Kidney epithelial cell (primary cell): ENCODE measurements around the gene TRIB2. TPM values are rescaled to one million over a fixed set of nuclear protein-coding genes. Genes with fewer than 3 reads are reported as not detected.

Experiments
- DNase-seq: peaks from one replicate; pipeline ENCODE4 v3.0.0-alpha.2; 2010; ENCODE audit warnings: low read depth
- H3K27me3 ChIP-seq: 2 replicates; pipeline ENCODE4 v1.6.0; 2011; ENCODE audit warnings: low read length; ENCODE audit not compliant: control insufficient read depth, insufficient read depth
- H3K36me3 ChIP-seq: 2 replicates; pipeline ENCODE4 v1.5.1; 2011; ENCODE audit warnings: low read length; ENCODE audit not compliant: control insufficient read depth, insufficient read depth
- H3K4me3 ChIP-seq: 2 replicates; pipeline ENCODE4 v1.5.1; 2011; ENCODE audit warnings: low read depth, mild to moderate bottlenecking, control low read depth, low read length
- total RNA-seq: library from RNA; depleted of rRNA; stranded (reverse); fragments of >200 nt; gene quantifications from 2 replicates; pipeline ENCODE4 v1.2.3, GENCODE V29; 2015
- TF ChIP-seq, protein P1 (sequence below): IDR thresholded peaks from 2 replicates; pipeline ENCODE4 v1.5.1; 2011; ENCODE audit warnings: mild to moderate bottlenecking, moderate library complexity, low read length, control low read depth, inconsistent platforms; ENCODE audit not compliant: insufficient read depth, poor library complexity, severe bottlenecking

TRIB2 gene
- total RNA-seq, 1 donor from 2014 or later = 16.9 TPM

DNA sequence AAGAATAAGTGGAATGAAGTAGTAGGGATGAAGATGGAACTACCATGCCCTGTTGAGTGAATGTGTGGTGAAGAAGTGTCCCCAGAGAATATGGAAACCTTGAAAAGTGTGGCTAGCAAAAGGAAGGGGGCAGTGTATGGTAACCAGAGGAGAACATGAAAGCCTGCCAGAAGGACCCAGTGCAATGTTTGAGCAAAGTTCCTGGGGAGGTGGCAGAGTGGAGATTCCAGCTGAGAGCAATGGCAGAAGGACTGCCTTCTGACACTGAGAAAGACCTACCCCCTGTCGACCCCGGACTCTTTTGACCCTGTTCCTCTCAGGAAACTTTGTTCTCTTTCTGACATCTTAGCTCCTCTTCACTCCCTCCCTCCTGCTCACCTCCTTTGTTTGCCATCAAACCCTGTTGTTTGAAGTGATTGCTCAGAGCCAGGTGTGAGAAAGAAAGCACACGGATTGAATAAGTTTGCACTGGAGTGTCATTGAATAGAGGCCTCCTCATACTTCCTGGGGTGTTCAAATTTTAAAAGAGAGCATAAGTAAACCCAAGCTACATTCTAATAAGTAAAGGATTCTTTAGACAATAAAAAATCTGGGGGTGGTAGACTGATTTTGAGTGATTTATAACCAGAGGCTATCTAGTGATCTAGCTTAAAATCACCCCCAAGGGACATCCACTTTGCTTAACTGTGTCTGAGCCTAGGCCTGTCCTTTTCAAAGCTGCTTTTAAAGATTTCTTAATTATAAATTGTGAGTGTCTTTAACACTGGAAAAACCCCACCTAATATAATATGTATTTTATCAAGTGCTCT lies 57.1 kb downstream of the TRIB2 start:
- Histone ChIP-seq H3K36me3 (no peaks in the 10 kb centered on the region), H3K4me3 (no peak overlapping the region), H3K27me3 (peaks cover 2% of the 10 kb centered on the region)
- DNase-seq = no peak
- TF ChIP-seq, protein P1, sequence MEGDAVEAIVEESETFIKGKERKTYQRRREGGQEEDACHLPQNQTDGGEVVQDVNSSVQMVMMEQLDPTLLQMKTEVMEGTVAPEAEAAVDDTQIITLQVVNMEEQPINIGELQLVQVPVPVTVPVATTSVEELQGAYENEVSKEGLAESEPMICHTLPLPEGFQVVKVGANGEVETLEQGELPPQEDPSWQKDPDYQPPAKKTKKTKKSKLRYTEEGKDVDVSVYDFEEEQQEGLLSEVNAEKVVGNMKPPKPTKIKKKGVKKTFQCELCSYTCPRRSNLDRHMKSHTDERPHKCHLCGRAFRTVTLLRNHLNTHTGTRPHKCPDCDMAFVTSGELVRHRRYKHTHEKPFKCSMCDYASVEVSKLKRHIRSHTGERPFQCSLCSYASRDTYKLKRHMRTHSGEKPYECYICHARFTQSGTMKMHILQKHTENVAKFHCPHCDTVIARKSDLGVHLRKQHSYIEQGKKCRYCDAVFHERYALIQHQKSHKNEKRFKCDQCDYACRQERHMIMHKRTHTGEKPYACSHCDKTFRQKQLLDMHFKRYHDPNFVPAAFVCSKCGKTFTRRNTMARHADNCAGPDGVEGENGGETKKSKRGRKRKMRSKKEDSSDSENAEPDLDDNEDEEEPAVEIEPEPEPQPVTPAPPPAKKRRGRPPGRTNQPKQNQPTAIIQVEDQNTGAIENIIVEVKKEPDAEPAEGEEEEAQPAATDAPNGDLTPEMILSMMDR = no peak

DNA sequence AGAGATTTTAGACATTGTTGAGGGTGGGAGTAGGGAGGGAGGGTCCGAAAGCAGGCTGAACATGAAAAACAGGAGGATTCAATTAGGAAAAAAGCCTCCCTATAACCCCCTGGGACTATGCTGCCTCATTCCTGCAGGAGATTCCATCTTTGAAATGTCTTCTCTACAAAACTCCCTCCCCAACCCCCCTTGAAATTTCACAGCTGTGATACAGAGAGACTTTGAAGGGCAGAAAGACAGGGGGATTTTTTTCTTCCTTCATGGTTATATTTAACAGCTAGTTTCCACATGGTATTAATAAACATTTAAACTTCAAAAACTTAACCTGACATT lies 57.6 kb downstream of the TRIB2 start:
- H3K36me3 ChIP-seq = no peaks in the 10 kb centered on the region
- H3K4me3 ChIP-seq = no peak overlapping the region
- TF ChIP-seq, protein P1 = no peak
- DNase-seq = no peak
- H3K27me3 ChIP-seq = peaks cover 2% of the 10 kb centered on the region

DNA sequence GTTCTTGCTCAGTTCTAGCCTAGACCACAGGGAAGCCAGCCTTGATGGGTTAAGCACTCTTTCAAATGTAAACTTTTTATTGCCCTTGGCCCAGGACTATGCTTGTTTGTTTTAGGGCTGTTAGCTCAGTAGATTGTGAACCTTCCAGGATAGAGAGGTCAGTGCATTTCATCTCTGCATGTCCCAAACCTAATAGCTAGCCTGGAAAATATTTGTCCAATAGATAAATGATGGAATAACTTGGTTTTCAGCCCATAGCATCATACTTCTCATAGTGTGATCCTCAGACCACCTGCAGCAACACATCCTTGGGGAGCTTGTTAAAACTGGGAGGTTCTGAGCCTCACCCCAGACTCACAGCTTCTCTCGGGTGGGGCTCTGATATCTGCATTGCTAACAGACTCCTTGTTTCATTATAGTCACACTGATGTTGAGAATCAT lies 59.8 kb downstream of the TRIB2 start:
- Histone ChIP-seq H3K36me3 (no peaks in the 10 kb centered on the region), H3K27me3 (no peaks in the 10 kb centered on the region), H3K4me3 (no peak overlapping the region)
- no peak for DNase-seq
- TF ChIP-seq, protein P1 = no peak

DNA sequence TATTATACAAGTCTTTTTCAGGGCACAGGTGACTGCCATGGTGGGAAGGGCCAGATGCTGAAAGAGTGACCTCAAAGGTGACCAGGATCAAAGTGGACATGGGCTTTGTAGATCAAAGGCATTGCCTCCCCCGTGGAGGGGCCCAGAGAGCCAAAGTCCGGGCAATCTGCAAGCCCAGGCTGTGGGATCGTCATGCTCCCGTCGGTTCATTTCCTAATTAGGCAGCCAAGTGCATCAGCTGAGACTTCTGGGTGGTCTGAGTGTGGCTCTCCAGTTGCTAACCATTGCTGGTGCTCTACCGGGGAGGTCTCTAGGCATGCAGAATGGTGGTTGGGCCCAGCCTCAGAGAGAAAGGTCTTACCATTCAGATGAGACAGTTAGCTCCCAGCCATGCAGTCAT lies 61.6 kb downstream of the TRIB2 start:
- Histone ChIP-seq H3K36me3 (no peaks in the 10 kb centered on the region), H3K4me3 (no peak overlapping the region), H3K27me3 (no peaks in the 10 kb centered on the region)
- DNase-seq = no peak
- TF ChIP-seq, protein P1 = no peak

DNA sequence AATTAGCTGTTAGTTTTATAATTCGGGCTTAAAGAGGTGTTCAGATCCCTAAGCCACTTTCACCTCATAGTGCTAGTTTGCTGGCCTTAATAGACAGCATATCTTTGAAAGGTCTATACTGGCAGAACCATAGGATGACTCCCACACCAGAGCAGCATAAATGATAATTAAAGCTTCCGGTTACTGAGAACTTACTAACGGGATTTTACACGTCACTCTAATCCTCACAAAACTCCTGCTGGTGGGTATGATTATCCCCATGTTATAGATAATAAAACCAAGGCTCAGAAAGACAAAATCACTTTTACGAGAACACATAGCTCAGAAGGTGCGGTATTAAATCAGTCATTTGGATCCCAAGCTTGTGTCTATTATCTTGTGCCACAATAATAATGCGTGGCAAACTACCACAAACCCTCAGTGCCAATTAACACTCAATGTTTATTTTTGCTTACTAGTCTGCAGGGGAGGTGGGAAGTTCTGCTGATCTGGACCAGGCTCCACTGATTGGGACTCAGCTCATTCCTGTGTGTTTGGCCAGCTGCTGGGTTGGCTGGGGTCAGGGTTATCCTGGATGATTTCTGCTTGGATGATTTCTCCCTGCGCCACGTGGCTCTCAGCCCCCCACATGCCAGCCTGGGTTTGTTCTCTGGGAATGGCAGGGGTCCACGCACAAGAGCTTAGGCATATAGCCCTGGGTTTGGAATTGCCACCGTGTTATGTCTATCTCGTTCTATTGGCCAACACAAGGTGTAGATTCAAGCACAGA lies 62.3 kb downstream of the TRIB2 start:
- no peaks in the 10 kb centered on the region for H3K36me3 ChIP-seq
- DNase-seq = no peak
- no peaks in the 10 kb centered on the region for H3K27me3 ChIP-seq
- H3K4me3 ChIP-seq = no peak overlapping the region
- TF ChIP-seq, protein P1 = no peak

DNA sequence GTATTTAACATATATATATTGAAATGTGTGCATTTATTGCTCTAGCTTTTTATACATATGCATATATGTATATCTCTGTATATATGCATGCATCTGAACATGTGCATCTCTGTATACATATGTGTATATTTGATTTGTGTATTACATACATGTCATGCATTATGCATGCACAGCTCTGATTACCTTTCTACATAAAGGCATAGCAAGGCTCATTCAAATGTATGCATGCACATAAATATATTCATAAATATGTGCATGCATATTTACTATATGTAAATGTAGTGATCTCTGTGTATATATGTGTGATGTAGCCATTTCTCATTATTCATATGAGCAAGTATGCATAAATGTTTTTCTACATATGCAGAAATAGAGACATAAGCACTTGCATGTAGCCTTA lies 64.6 kb downstream of the TRIB2 start:
- TF ChIP-seq, protein P1 = no peak
- Histone ChIP-seq H3K4me3 (no peak overlapping the region), H3K27me3 (no peaks in the 10 kb centered on the region), H3K36me3 (no peaks in the 10 kb centered on the region)
- no peak for DNase-seq
